HepG2 (cell line): ENCODE data around the gene COA5. TPM values are rescaled to one million over a fixed set of nuclear protein-coding genes. Genes with fewer than 3 reads are reported as not detected.
A peak's percentile ranks its signal among the peaks of the same experiment; 100 is the strongest.

ENCODE experiments used
- ARID2 ChIP-seq: sonication (generic); formaldehyde crosslinking; IDR thresholded peaks from 2 replicates; pipeline ENCODE4 v1.8.1; 2022; ENCODE audit warnings: mild to moderate bottlenecking, missing genetic modification reagents, borderline replicate concordance
- ATF7-NPFF ChIP-seq: sonication (generic); formaldehyde crosslinking; IDR thresholded peaks from 2 replicates; pipeline ENCODE4 v1.8.1; 2023; ENCODE audit warnings: mild to moderate bottlenecking, low read depth, missing genetic modification reagents, moderate library complexity
- ATM ChIP-seq: fragments of 450-650 bp; IDR thresholded peaks from 2 replicates; pipeline ENCODE4 v1.7.1; 2017; ENCODE audit warnings: mild to moderate bottlenecking, borderline replicate concordance
- FOXP1 ChIP-seq, 2 experiments: fragments of 450-650 bp in 1 of 2; IDR thresholded peaks; 2 replicates each; pipeline ENCODE4 v1.6.1; 2017 to 2018; ENCODE audit warnings: antibody characterized with exemption in 1 of 2
- LBX2 ChIP-seq: sonication (generic); formaldehyde crosslinking; IDR thresholded peaks from 2 replicates; pipeline ENCODE4 v1.5.0; 2020; ENCODE audit warnings: missing genetic modification reagents, mild to moderate bottlenecking, borderline replicate concordance
- MAZ ChIP-seq, 2 experiments: sonication (generic) in 1 of 2; formaldehyde crosslinking in 1 of 2; IDR thresholded peaks; 2 replicates each; pipeline versions ENCODE4 v1.5.0 to v1.6.1; 2012 to 2020; ENCODE audit warnings: low read depth in 2 of 2, mild to moderate bottlenecking in 2 of 2, borderline replicate concordance in 1 of 2, improper control_type of control experiment in 1 of 2, low read length in 1 of 2, missing genetic modification reagents in 1 of 2, moderate library complexity in 1 of 2
- NFE2 ChIP-seq: sonication (generic); formaldehyde crosslinking; IDR thresholded peaks from 2 replicates; pipeline ENCODE4 v1.4.0; 2020; ENCODE audit warnings: missing genetic modification reagents
- NFYB ChIP-seq: sonication (generic); formaldehyde crosslinking; IDR thresholded peaks from 2 replicates; pipeline ENCODE4 v1.4.0; 2020; ENCODE audit warnings: missing genetic modification reagents
- POLR2A ChIP-seq, 2 experiments: IDR thresholded peaks; 2 replicates each; pipeline ENCODE4 v1.6.1; 2011; ENCODE audit warnings: low read depth in 2 of 2, low read length in 2 of 2, mild to moderate bottlenecking in 1 of 2, moderate library complexity in 1 of 2; ENCODE audit not compliant: insufficient read depth in 1 of 2
- PRMT3 ChIP-seq: sonication (generic); formaldehyde crosslinking; IDR thresholded peaks from 2 replicates; pipeline ENCODE4 v1.8.1; 2022; ENCODE audit warnings: low read depth, mild to moderate bottlenecking, moderate library complexity, missing genetic modification reagents, borderline replicate concordance
- SRY ChIP-seq: sonication (generic); formaldehyde crosslinking; IDR thresholded peaks from 2 replicates; pipeline ENCODE4 v1.8.0; 2022; ENCODE audit warnings: mild to moderate bottlenecking, missing genetic modification reagents
- STAG1 ChIP-seq: sonication (generic); formaldehyde crosslinking; IDR thresholded peaks from 2 replicates; pipeline ENCODE4 v1.4.0; 2020; ENCODE audit warnings: missing genetic modification reagents
- TBX2 ChIP-seq: sonication (generic); formaldehyde crosslinking; IDR thresholded peaks from 2 replicates; pipeline ENCODE4 v1.5.0; 2020; ENCODE audit warnings: missing genetic modification reagents, mild to moderate bottlenecking, borderline replicate concordance
- TCF12 ChIP-seq, 2 experiments: fragments of 450-650 bp in 1 of 2; sonication (generic) in 1 of 2; formaldehyde crosslinking in 1 of 2; IDR thresholded peaks; 2 replicates each; pipeline versions ENCODE4 v1.6.1 to v1.8.0; 2017 to 2022; ENCODE audit warnings: antibody characterized with exemption in 1 of 2, mild to moderate bottlenecking in 1 of 2, missing genetic modification reagents in 1 of 2, moderate library complexity in 1 of 2
- WIZ ChIP-seq: sonication (generic); formaldehyde crosslinking; IDR thresholded peaks from 2 replicates; pipeline ENCODE4 v1.5.1; 2020; ENCODE audit warnings: mild to moderate bottlenecking, missing genetic modification reagents
- YEATS2 ChIP-seq: sonication (generic); formaldehyde crosslinking; IDR thresholded peaks from 2 replicates; pipeline ENCODE4 v1.4.0; 2020; ENCODE audit warnings: missing genetic modification reagents, borderline replicate concordance
- ZFY ChIP-seq: sonication (generic); formaldehyde crosslinking; IDR thresholded peaks from 2 replicates; pipeline ENCODE4 v1.4.0; 2020; ENCODE audit warnings: missing genetic modification reagents
- ZNF569 ChIP-seq: sonication (generic); formaldehyde crosslinking; IDR thresholded peaks from 2 replicates; pipeline ENCODE4 v1.5.0; 2020; ENCODE audit warnings: mild to moderate bottlenecking, missing genetic modification reagents, moderate library complexity, borderline replicate concordance
- ZNF891 ChIP-seq: sonication (generic); formaldehyde crosslinking; IDR thresholded peaks from 2 replicates; pipeline ENCODE4 v1.5.0; 2020; ENCODE audit warnings: mild to moderate bottlenecking, missing genetic modification reagents
- polyA plus RNA-seq, 8 experiments: library from polyadenylated mRNA; depleted of rRNA in 3 of 8; stranded (reverse) in 7 of 8; unstranded in 1 of 8; fragments of >200 nt; fragmentation: Illumina TruSeq in 4 of 8; extraction: Trizol in 4 of 8; gene quantifications; 2 replicates each; pipeline versions ENCODE4 v1.2.1 to v1.2.3, GENCODE V29; 2011 to 2016; ENCODE audit warnings: low read depth in 4 of 8, missing spikeins in 1 of 8, mixed read lengths in 1 of 8; ENCODE audit not compliant: insufficient read depth in 1 of 8
- total RNA-seq, 5 experiments: library from RNA; depleted of rRNA; stranded (reverse); fragments of >200 nt; fragmentation: Illumina TruSeq; extraction: Trizol; gene quantifications; 2 replicates each; pipeline ENCODE4 v1.2.3, GENCODE V29; 2016; ENCODE audit warnings: low read depth in 1 of 5
- TF ChIP-seq, protein P1 (sequence below): IDR thresholded peaks from 2 replicates; pipeline ENCODE4 v1.6.1; 2016; ENCODE audit warnings: low read depth, borderline replicate concordance
- TF ChIP-seq, protein P2 (sequence below): sonication (generic); formaldehyde crosslinking; conservative IDR thresholded peaks from 2 replicates; pipeline ENCODE4 v1.8.0; 2022; ENCODE audit warnings: mild to moderate bottlenecking, moderate library complexity, missing genetic modification reagents
- TF ChIP-seq, protein P3 (sequence below), 2 experiments: sonication (generic) in 1 of 2; formaldehyde crosslinking in 1 of 2; IDR thresholded peaks; 2 replicates each; pipeline versions ENCODE4 v1.4.0 to v1.6.1; 2018 to 2020; ENCODE audit warnings: missing genetic modification reagents in 2 of 2, borderline replicate concordance in 1 of 2, low read depth in 1 of 2, mild to moderate bottlenecking in 1 of 2, missing biosample characterization in 1 of 2

The COA5 gene
- total and polyA plus RNA-seq, 2 of the 13 experiments (the other 11 are each of a cell fraction or from before 2014, with no cell fraction given): 43.6 to 64.5 TPM

DNA sequence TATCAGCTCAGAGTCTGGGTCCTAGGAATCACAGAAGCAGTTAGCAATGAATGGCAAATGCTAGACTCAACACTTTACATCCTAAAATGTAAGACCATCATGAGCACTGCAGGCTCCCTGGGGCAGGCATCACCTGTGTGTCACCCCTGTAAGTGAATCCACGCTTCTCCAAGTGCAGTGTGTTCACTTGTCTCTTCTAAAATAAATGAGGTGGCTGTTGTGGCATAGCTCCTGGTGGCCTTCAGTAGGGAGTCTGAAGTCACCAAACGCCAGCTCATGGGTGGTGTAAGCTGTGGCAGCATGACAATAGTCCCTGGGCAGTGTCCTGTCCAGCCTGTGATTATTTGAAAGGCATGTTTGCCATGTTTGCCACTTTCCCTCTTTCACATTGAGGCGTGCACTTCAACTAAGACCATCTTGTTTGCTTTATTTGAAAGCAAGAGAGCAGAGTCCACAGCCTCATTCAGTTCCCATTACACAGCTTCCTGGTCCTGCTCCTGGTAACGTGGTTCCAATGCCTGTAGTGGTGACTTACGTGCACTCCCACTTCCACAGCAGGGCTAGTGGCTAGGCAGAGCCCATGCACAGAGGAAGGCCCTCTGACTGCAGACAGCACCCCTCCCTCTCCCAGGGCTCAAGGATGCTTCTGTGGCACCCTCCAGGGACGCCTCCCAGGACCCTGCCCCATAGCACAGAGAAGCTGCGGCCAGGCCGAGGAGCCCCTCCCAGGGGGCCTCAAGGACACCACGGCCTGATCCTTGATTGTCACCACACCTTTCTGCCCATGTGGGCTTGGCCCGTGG, 24.3 kb downstream of the COA5 start (continued):
- no peak for TF ChIP-seq LBX2 (CRISPR knock-in tag)
- peak; percentile 63 for TF ChIP-seq ATF7-NPFF (CRISPR knock-in tag)
- peak; percentile 82 for TF ChIP-seq TBX2
- no peak for TF ChIP-seq NFYB (CRISPR knock-in tag)
- no peak for TF ChIP-seq MAZ (IDR thresholded peaks at IDR 0.05; ENCODE audit: borderline replicate concordance, low read depth, low read length)
- TF ChIP-seq MAZ (CRISPR knock-in tag; IDR thresholded peaks at IDR 0.05; ENCODE audit: low read depth): peak; percentile 75
- TF ChIP-seq, protein P1, sequence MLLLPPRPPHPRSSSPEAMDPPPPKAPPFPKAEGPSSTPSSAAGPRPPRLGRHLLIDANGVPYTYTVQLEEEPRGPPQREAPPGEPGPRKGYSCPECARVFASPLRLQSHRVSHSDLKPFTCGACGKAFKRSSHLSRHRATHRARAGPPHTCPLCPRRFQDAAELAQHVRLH (CRISPR knock-in tag): no peak
- TF ChIP-seq ZNF569 (CRISPR knock-in tag): no peak
- no peak for TF ChIP-seq ATM
- TF ChIP-seq SRY: no peak
- TF ChIP-seq STAG1 (CRISPR knock-in tag): peak; percentile 26; the same call in 1 of the 2 replicates
- TF ChIP-seq POLR2A (IDR thresholded peaks at IDR 0.05; ENCODE audit: insufficient read depth in 1 of 2, low read depth in 2 of 2, low read length in 2 of 2): peak; percentile 56 to 71
- peak; percentile 81 for TF ChIP-seq ZFY (CRISPR knock-in tag)
- peak; percentile 83 for TF ChIP-seq ZNF891 (CRISPR knock-in tag)
- TF ChIP-seq WIZ (CRISPR knock-in tag): peak; percentile 86
- no peak; the same call in 1 of the 2 replicates for TF ChIP-seq YEATS2 (CRISPR knock-in tag)
- no peak for TF ChIP-seq PRMT3 (CRISPR knock-in tag)
- TF ChIP-seq, protein P2, sequence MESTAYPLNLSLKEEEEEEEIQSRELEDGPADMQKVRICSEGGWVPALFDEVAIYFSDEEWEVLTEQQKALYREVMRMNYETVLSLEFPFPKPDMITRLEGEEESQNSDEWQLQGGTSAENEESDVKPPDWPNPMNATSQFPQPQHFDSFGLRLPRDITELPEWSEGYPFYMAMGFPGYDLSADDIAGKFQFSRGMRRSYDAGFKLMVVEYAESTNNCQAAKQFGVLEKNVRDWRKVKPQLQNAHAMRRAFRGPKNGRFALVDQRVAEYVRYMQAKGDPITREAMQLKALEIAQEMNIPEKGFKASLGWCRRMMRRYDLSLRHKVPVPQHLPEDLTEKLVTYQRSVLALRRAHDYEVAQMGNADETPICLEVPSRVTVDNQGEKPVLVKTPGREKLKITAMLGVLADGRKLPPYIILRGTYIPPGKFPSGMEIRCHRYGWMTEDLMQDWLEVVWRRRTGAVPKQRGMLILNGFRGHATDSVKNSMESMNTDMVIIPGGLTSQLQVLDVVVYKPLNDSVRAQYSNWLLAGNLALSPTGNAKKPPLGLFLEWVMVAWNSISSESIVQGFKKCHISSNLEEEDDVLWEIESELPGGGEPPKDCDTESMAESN (CRISPR knock-in tag): peak; percentile 40; the same call in 1 of the 2 replicates
- TF ChIP-seq, protein P3, sequence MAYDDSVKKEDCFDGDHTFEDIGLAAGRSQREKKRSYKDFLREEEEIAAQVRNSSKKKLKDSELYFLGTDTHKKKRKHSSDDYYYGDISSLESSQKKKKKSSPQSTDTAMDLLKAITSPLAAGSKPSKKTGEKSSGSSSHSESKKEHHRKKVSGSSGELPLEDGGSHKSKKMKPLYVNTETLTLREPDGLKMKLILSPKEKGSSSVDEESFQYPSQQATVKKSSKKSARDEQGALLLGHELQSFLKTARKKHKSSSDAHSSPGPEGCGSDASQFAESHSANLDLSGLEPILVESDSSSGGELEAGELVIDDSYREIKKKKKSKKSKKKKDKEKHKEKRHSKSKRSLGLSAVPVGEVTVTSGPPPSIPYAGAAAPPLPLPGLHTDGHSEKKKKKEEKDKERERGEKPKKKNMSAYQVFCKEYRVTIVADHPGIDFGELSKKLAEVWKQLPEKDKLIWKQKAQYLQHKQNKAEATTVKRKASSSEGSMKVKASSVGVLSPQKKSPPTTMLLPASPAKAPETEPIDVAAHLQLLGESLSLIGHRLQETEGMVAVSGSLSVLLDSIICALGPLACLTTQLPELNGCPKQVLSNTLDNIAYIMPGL (CRISPR knock-in tag; IDR thresholded peaks at IDR 0.05; ENCODE audit: borderline replicate concordance in 1 of 2, low read depth in 1 of 2): no peak
- no peak for TF ChIP-seq ARID2 (CRISPR knock-in tag)
- TF ChIP-seq TCF12 (IDR thresholded peaks at IDR 0.05): no peak
- no peak for TF ChIP-seq TCF12 (CRISPR knock-in tag; IDR thresholded peaks at IDR 0.05)
- TF ChIP-seq FOXP1 (IDR thresholded peaks at IDR 0.05): no peak
- TF ChIP-seq FOXP1 (CRISPR knock-in tag; IDR thresholded peaks at IDR 0.05): peak; percentile 59
- TF ChIP-seq NFE2 (CRISPR knock-in tag): no peak
